HG02642 (cell line): ENCODE measurements around the gene PXT1.
"Not testable (repeated sequence)": the region's sequence is repeated elsewhere in the genome, so short reads cannot be mapped to it uniquely, and the experiment has no call there.

ENCODE experiments used
- ATAC-seq: cut with Tn5 transposase; IDR thresholded peaks from one replicate; pipeline ENCODE4 v1.9.1; 2021; ENCODE audit warnings: mild to moderate bottlenecking; ENCODE audit not compliant: unreplicated experiment, poor library complexity

The PXT1 gene

GRCh38 chr6:36445621-36446020 lies 3.0 kb upstream of the PXT1 start:
- no peak for ATAC-seq

DNA sequence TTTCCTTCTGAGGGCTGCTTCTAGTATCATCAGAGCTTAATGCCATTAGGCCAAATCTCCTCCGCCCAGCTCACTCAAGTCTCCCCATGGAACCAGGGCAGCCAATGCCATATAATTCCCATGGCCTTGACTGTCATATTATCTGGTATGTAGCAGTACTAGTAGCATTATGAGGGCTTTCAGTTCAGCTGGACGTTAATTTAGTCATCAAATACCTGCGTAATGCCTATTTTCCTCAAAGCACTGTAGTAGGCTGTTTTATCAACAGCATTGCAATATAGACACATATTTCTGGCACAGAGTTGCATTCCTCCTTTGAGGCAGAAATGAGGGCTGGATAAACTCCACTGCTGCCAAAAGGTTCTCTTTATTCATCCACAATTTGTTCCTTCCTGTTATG lies 1.8 kb upstream of the PXT1 start:
- no peak for ATAC-seq

GRCh38 chr6:36443471-36444428 lies 1.1 kb upstream of the PXT1 start:
- no peak for ATAC-seq

DNA sequence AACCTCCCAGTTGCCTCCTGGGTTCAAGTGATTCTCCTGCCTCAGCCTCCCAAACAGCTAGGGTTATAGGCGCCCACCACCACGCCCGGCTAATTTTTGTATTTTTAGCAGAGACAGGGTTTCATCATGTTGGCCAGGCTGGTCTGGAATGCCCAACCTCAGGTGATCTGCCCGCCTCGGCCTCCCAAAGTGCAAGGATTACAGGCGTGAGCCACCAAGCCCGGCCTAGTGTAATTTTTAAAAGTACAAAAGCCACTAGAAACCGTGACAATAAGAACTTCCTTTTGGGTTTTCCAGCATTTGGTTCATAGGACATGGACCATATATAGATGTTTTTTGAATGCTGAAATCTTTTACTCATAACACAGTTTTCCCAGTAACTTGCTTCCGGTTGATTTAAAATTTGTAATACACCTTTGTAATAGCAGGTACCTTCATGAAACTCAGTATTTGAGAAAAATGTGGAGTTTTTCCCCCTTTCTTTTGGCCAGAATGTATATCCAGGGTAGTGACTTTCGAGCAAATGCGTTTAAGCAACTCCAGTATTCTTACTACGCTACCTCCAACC lies 467 bp downstream of the PXT1 start:
- ATAC-seq = no peak

- peak; percentile 54 for ATAC-seq
Measured at GRCh38 chr6:36441307-36441894, 1.3 kb downstream of the PXT1 start.

DNA sequence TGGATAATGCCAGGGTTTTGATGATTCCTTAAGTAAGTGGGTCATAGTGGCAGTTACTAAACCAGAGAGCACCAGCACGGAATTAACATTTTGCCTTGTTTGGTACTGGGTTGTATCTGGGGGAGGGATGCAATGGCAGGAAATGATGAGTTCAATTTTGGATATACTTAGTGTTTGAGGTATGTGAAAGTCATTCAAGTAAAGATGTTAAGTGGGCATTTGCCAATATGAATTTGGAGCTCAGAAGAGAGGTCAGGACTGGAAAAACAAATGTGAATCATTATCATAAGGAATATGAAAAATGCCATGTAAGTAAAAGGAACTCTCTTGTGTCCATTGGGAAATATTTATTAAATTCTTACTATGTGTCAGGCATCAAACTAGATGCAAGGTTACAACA lies 6.2 kb downstream of the PXT1 start:
- no peak for ATAC-seq

DNA sequence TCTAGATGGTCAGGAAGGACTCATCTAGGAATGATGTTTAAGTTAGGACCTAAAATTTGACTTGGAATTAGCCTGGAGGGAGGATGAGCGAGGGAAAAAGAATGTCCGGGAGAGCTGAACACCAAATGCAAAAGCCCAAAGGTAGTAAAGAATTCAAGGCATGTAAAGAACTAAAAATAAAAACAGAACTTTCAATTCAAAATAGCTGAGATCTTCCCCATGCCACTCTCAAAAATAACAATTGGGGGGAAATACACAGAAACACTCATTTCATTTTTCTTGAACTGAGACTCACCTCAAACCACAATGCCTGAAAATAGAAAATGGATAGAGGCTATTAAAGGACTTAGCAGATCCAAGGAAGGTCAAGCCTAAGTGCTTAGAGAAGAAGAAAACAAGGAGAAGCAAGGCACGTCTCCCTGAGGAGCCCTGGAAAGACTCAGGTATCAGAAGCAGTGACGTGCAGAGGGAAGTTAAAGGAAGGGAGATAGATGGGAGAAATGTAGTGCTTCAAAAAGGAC lies 10.4 kb downstream of the PXT1 start:
- ATAC-seq = no peak

DNA sequence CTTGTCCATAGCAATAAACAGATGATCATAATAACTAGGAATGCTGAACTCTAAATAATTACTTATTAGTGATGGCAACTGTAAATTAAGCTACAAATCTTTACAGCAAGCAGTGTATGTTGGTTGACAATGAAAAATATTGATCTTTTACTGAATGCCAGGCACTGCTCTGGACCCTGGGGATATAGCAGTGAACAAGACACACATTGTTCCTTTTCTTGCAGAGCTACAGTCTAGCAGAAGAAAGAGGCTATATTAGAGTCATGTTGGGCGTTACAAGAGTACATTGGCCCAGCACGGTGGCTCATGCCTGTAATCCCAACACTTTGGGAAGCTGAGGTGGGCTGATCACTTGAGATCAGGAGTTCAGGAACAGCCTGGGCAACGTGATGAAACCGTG lies 11.5 kb downstream of the PXT1 start:
- ATAC-seq = no peak

- ATAC-seq = no peak
Measured at GRCh38 chr6:36430351-36430750, 12.3 kb downstream of the PXT1 start.

- ATAC-seq = no peak
Measured at GRCh38 chr6:36428911-36429310, 13.7 kb downstream of the PXT1 start.

- ATAC-seq = no peak
Measured at GRCh38 chr6:36426622-36427021, 16.0 kb downstream of the PXT1 start.

DNA sequence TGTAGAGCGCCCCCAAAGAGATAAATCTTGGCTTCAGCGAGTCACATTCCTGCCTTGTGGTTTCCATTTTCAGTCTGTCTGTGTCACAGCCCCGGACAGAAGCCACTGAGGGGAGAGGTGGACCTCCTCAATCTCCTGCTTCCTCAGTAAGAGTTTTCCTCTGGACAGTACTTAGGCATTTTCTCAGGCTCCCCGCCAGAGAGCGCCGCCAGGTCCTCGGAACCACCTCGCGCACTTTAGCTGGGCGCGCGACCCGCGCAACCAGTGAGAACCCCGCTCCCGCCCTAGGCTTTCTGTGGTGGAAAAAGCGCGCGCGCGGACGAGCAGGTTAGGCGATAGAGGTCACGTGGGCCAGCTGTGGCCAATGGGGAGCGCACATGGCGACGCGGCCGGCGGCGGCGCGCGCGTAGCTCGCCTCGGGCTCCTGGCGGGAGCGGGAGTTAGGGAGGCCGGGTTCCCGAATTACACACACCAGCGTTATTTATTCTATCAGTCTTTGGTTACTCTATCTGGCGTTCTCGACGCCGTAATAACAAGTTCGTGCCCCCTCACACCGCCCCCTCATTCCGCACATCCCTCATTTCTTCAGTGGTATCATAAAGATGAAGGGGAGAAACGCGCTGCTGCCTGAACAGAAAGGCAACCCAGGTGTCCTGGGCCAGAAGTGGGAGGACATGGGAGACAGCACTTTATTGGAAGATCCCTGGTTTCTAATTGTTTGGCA lies 19.4 kb downstream of the PXT1 start:
- peak; percentile 98 for ATAC-seq

GRCh38 chr6:36422714-36423100 lies 19.9 kb downstream of the PXT1 start:
- no peak for ATAC-seq

- ATAC-seq = no peak
Measured at GRCh38 chr6:36419310-36419709, 23.3 kb downstream of the PXT1 start.

- no peak for ATAC-seq
Measured at GRCh38 chr6:36418558-36418957, 24.1 kb downstream of the PXT1 start.

GRCh38 chr6:36414481-36414880 lies 28.2 kb downstream of the PXT1 start:
- ATAC-seq = no peak

DNA sequence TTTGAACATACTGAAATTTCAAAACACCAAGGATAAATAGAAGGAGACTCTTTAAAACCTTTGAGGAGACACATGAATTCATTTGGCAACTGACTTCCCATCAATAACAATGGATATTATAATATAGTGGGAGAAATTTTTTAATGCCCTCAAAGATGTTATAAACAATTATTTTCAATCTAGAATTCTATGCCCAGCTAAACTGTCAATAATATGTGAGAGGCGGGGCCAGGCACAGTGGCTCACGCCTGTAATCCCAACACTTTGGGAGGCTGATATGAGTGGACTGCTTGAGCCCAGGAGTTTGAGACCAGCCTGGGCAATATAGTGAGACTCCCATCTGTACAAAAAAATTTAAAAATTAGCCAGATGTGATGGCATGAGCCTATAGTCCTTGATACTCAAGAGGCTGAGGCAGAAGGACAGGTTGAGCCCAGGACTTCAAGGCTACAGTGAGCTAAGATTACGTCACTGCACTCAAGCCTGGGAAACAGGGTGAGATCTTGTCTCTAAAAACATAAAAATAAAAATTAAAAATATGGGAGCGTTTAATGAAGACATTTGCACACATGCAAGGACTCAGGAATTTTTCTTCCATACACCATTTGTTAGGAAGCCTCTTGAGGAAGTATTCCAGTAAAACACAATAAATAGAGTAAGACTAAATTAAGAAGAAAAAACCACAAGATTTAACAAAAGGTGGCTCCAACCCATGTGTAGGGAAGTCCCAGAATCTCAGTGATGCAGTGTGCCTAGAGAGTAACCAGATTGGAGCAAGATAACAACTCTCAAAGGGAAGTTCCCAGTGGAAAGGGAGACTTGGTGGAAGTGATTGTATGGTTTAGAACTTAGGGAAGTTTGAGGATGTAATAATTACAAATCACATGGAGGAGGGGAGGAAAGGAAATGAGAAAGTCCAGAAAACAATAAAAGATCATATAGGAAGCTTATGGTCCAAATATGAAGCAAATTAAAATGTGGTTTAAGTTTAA lies 28.9 kb downstream of the PXT1 start:
- ATAC-seq = no peak

- ATAC-seq = not testable (repeated sequence)
Measured at GRCh38 chr6:36409718-36410117, 32.9 kb downstream of the PXT1 start.

DNA sequence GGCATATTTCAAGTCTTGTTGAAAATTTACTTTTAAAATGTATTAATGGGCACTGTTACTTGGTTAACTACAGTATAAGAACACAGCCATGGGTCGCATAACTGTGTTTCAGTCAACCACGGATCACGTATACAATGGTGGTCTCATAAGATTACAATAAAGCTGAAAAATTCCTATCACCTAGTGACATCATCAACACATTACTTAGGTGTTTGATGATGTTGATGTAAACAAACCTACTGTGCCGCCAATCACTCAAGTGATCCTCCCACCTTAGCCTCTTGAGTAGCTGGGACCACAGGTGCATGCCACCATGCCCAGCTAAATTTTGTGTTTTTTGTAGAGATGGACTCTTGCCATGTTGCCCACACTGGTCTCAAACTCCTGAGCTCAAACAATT lies 38.5 kb downstream of the PXT1 start:
- no peak for ATAC-seq
